Endothelial cell of umbilical vein (primary cell): ENCODE results near the gene MLPH. TPM values are rescaled to one million over a fixed set of nuclear protein-coding genes. Genes with fewer than 3 reads are reported as not detected.

Experiments
- BruUV-seq: library from RNA; stranded (reverse); fragments of 400-500 nt; replicated peaks from 2 replicates; lab custom pipeline; 2021; lab: Mats Ljungman, UMichigan
- CTCF ChIA-PET: fragments of 300-600, 350-600 bp; sonication (Branson Sonifier 250); formaldehyde crosslinking; loops from one replicate; lab custom pipeline; 2021; ENCODE audit warnings: antibody characterized with exemption, inconsistent platforms; lab: Charles Lee
- POLR2A ChIA-PET: fragments of 300-600, 350-600 bp; sonication (Branson Sonifier 250); formaldehyde crosslinking; loops from one replicate; lab custom pipeline; 2021; ENCODE audit warnings: antibody characterized with exemption, inconsistent platforms; lab: Charles Lee
- DNase-seq: peaks from one replicate; pipeline ENCODE4 v3.0.0-alpha.2; 2011; ENCODE audit warnings: low read depth, low spot score
- FAIRE-seq: peaks from 2 replicates; lab custom pipeline; 2011; peaks lifted over from hg19 to GRCh38; lab: Jason Lieb, UNC
- H2AFZ ChIP-seq: 2 replicates; pipeline ENCODE4 v1.6.0; 2012; ENCODE audit warnings: low read depth, low read length, control low read depth, inconsistent platforms
- H3K27ac ChIP-seq: 2 replicates; pipeline ENCODE4 v1.5.1; 2011; ENCODE audit warnings: low read depth, mild to moderate bottlenecking, control low read depth, low read length, moderate library complexity; ENCODE audit not compliant: insufficient read depth
- H3K27me3 ChIP-seq, 2 experiments: 2 replicates each; pipeline versions ENCODE4 v1.6.0 to v1.6.1; 2011; ENCODE audit warnings: low read length in 2 of 2, mixed read lengths in 1 of 2; ENCODE audit not compliant: control insufficient read depth in 2 of 2, insufficient read depth in 2 of 2
- H3K36me3 ChIP-seq, 2 experiments: 2 replicates in 1 of 2; 3 replicates in 1 of 2; pipeline ENCODE4 v1.5.1; 2011; ENCODE audit warnings: low read length in 2 of 2, mild to moderate bottlenecking in 1 of 2, moderate library complexity in 1 of 2; ENCODE audit not compliant: control insufficient read depth in 2 of 2, insufficient read depth in 2 of 2; ENCODE audit errors: extremely low read depth in 1 of 2
- H3K4me1 ChIP-seq: 3 replicates; pipeline ENCODE4 v1.5.1; 2011; ENCODE audit warnings: mild to moderate bottlenecking, low read length; ENCODE audit not compliant: control insufficient read depth, insufficient read depth; ENCODE audit errors: extremely low read depth
- H3K4me2 ChIP-seq: 2 replicates; pipeline ENCODE4 v1.6.1; 2011; ENCODE audit warnings: low read length, control low read depth, mixed read lengths; ENCODE audit not compliant: insufficient read depth
- H3K4me3 ChIP-seq, 3 experiments: fragments of 200-600 bp in 1 of 3; sonication (generic), shearing (Covaris generic) in 1 of 3; replicated peaks in 1 of 3; 2 replicates each; pipeline ENCODE4 v1.5.1; 2011 to 2016; ENCODE audit warnings: control low read depth in 3 of 3, low read length in 3 of 3, mild to moderate bottlenecking in 2 of 3, inconsistent platforms in 1 of 3, low read depth in 1 of 3, moderate library complexity in 1 of 3; ENCODE audit not compliant: insufficient read depth in 1 of 3
- H3K79me2 ChIP-seq: 2 replicates; pipeline ENCODE4 v1.6.0; 2012; ENCODE audit warnings: low read length, inconsistent platforms; ENCODE audit not compliant: control insufficient read depth, insufficient read depth
- H3K9ac ChIP-seq: replicated peaks from 2 replicates; pipeline ENCODE3; 2011; ENCODE audit warnings: low read length, control low read depth; ENCODE audit not compliant: insufficient read depth; ENCODE audit errors: extremely low read depth
- H3K9me1 ChIP-seq: replicated peaks from 3 replicates; pipeline ENCODE4 v1.6.0; 2011; ENCODE audit warnings: mild to moderate bottlenecking, low read length; ENCODE audit not compliant: control insufficient read depth, insufficient read depth; ENCODE audit errors: extremely low read depth
- H3K9me3 ChIP-seq: replicated peaks from 2 replicates; pipeline ENCODE4 v1.5.1; 2012; ENCODE audit warnings: low read length, inconsistent platforms; ENCODE audit not compliant: control insufficient read depth, insufficient read depth
- H4K20me1 ChIP-seq: replicated peaks from 2 replicates; pipeline ENCODE3; 2011; ENCODE audit warnings: mild to moderate bottlenecking, low read length; ENCODE audit not compliant: control insufficient read depth, insufficient read depth; ENCODE audit errors: extremely low read depth
- CTCF ChIP-seq, 2 donors: IDR thresholded peaks; 1 replicate in 1 of 2; 2 replicates in 1 of 2; pipeline ENCODE4 v1.5.1; 2011; ENCODE audit warnings: low read length in 2 of 2, mild to moderate bottlenecking in 2 of 2, moderate library complexity in 2 of 2, control low read depth in 1 of 2, inconsistent platforms in 1 of 2, low read depth in 1 of 2; ENCODE audit not compliant: insufficient read depth in 1 of 2; ENCODE audit errors: extremely low read depth in 1 of 2
- EZH2 ChIP-seq: IDR thresholded peaks from 2 replicates; pipeline ENCODE4 v1.6.1; 2012; ENCODE audit warnings: borderline replicate concordance, low read depth, mild to moderate bottlenecking, moderate library complexity, low read length, inconsistent platforms; ENCODE audit not compliant: severe bottlenecking
- FOS ChIP-seq: IDR thresholded peaks from 2 replicates; pipeline ENCODE4 v1.6.1; 2011; ENCODE audit warnings: mild to moderate bottlenecking, low read length, moderate library complexity, borderline replicate concordance; ENCODE audit not compliant: insufficient read depth
- GATA2 ChIP-seq: IDR thresholded peaks from 2 replicates; pipeline ENCODE4 v1.7.0; 2011; ENCODE audit warnings: low read depth, mild to moderate bottlenecking, moderate library complexity, mixed read lengths, low read length; ENCODE audit not compliant: insufficient read length, insufficient read depth
- JUN ChIP-seq: IDR thresholded peaks from 2 replicates; pipeline ENCODE4 v1.6.1; 2011; ENCODE audit warnings: borderline replicate concordance, low read depth; ENCODE audit not compliant: insufficient read length, insufficient read depth
- MAX ChIP-seq: IDR thresholded peaks from 2 replicates; pipeline ENCODE4 v1.6.1; 2011; ENCODE audit not compliant: insufficient read depth, insufficient read length
- MYC ChIP-seq: IDR thresholded peaks from one replicate; pipeline ENCODE4 v1.6.1; 2011; ENCODE audit warnings: mild to moderate bottlenecking, low read depth, low read length
- POLR2A ChIP-seq: IDR thresholded peaks from 2 replicates; pipeline ENCODE4 v1.6.1; 2012; ENCODE audit warnings: low read depth, mild to moderate bottlenecking, control low read depth, low read length
- POLR2AphosphoS5 ChIP-seq: IDR thresholded peaks from 2 replicates; pipeline ENCODE4 v1.6.1; 2012; ENCODE audit warnings: low read depth, mild to moderate bottlenecking, control low read depth, low read length, moderate library complexity; ENCODE audit not compliant: insufficient read depth
- dilution Hi-C: fragments of 300-500 bp; cut with MboI; formaldehyde crosslinking; loops from one replicate; pipeline ENCODE4 v1.15.0; 2019; ENCODE audit warnings: low sequenced_read_pairs; ENCODE audit not compliant: extremely low pct_ligation_motif_present
- intact Hi-C: fragments of 100-400 bp; cut with micrococcal nuclease; formaldehyde crosslinking; loops from one replicate; pipeline ENCODE4 v1.10.0; 2022
- polyA plus RNA-seq, 4 experiments: library from polyadenylated mRNA; depleted of rRNA in 3 of 4; stranded (reverse) in 3 of 4; unstranded in 1 of 4; fragments of >200 nt; gene quantifications; 2 replicates each; pipeline versions ENCODE4 v1.2.1 to v1.2.3, GENCODE V29; 2011 to 2012; ENCODE audit warnings: missing spikeins in 1 of 4
- total RNA-seq: library from RNA; stranded (reverse); gene quantifications from 2 replicates; pipeline ENCODE4 v1.2.3, GENCODE V29; 2021

MLPH gene
- total and polyA plus RNA-seq, 2 donors (not counting 3 experiments of a cell fraction or from before 2014, with no cell fraction given) = not detected

- peaks cover 3% of the 10 kb centered on the region for H3K9me3 ChIP-seq
- no peaks in the 10 kb centered on the region for H4K20me1 ChIP-seq
- no peak overlapping the region for H3K9ac ChIP-seq
- dilution Hi-C loops = no loop called here
- BruUV-seq = no TSS peak
- H3K4me1 ChIP-seq = no peaks in the 10 kb centered on the region
- TF ChIP-seq POLR2A (no peak), FOS (no peak), MYC (no peak), GATA2 (no peak), JUN (no peak), CTCF (IDR thresholded peaks at IDR 0.05; ENCODE audit: extremely low read depth in 1 of 2, insufficient read depth in 1 of 2, low read depth in 1 of 2, low read length in 2 of 2) (no peak), EZH2 (no peak), MAX (no peak), POLR2AphosphoS5 (no peak)
- DNase-seq (no peak), FAIRE-seq (no peak)
- no peak overlapping the region for H2AFZ ChIP-seq
- H3K27ac ChIP-seq = no peak overlapping the region
- POLR2A ChIA-PET = no interaction called here
- peaks cover 26 to 30% of the 10 kb centered on the region in 2 experiments for H3K27me3 ChIP-seq
- CTCF ChIA-PET = interaction anchor here (0.6 to 1.2 kb wide), 3 partner anchors 16 to 80 kb away, joined by 3 to 4 read pairs (median 3); no protein-coding TSS in a partner anchor
- no peaks in the 10 kb centered on the region for H3K36me3 ChIP-seq
- intact Hi-C loops = no loop called here
- H3K4me2 ChIP-seq = no peak overlapping the region
- H3K9me1 ChIP-seq = no peaks in the 10 kb centered on the region
- no peaks in the 10 kb centered on the region for H3K79me2 ChIP-seq
- no peak overlapping the region for H3K4me3 ChIP-seq
These were observed 4.6 kb downstream of the MLPH start for GRCh38 chr2:237491515-237492118.
